Measurements from ENCODE around the gene MYO5C.

DNA sequence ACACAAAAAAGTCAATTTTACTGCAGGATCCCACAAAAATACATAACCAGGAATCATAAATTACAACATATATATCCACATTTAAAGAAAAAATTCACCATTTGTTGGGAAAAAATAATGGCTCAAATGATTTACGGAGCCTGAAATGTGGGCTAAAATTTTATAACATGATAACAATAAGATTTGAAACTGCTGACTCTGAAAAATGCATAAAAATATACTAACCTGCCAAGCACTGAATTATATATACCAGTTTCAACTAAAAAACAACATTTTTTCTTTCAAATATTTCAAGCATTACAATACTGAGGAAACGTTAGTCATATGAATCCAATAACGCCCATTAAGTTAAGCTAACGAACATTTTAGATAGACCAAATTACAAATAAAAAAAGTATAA is 12.2 kb upstream of the MYO5C start:
- no peak for TF ChIP-seq POLR2A (IDR thresholded peaks at IDR 0.05)
- TF ChIP-seq, protein P1, sequence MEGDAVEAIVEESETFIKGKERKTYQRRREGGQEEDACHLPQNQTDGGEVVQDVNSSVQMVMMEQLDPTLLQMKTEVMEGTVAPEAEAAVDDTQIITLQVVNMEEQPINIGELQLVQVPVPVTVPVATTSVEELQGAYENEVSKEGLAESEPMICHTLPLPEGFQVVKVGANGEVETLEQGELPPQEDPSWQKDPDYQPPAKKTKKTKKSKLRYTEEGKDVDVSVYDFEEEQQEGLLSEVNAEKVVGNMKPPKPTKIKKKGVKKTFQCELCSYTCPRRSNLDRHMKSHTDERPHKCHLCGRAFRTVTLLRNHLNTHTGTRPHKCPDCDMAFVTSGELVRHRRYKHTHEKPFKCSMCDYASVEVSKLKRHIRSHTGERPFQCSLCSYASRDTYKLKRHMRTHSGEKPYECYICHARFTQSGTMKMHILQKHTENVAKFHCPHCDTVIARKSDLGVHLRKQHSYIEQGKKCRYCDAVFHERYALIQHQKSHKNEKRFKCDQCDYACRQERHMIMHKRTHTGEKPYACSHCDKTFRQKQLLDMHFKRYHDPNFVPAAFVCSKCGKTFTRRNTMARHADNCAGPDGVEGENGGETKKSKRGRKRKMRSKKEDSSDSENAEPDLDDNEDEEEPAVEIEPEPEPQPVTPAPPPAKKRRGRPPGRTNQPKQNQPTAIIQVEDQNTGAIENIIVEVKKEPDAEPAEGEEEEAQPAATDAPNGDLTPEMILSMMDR (IDR thresholded peaks at IDR 0.05 in 4 of 5, conservative IDR thresholded peaks at IDR 0.05 in 1 of 5), result no peak

All from gastrocnemius medialis (tissue), 4 donors.